HEK293 (cell line): ENCODE measurements around the gene RASEF.

Experiments
- ZNF239 ChIP-seq: fragments of 450-650 bp; formaldehyde crosslinking; IDR thresholded peaks from 2 replicates; pipeline ENCODE4 v1.5.1; 2016; ENCODE audit warnings: missing biosample characterization, missing genetic modification characterization
- ZNF274 ChIP-seq, 2 experiments: fragments of 200-500 bp in 1 of 2; fragments of 450-650 bp in 1 of 2; sonication (Bioruptor generic) in 1 of 2; formaldehyde crosslinking in 1 of 2; IDR thresholded peaks; 2 replicates each; pipeline versions ENCODE4 v1.5.1 to v1.6.1; 2014 to 2016; ENCODE audit warnings: borderline replicate concordance in 1 of 2, inconsistent platforms in 1 of 2, low read length in 1 of 2, missing biosample characterization in 1 of 2, missing genetic modification characterization in 1 of 2
- ZNF473 ChIP-seq: fragments of 450-650 bp; formaldehyde crosslinking; IDR thresholded peaks from 2 replicates; pipeline ENCODE4 v1.5.1; 2017; ENCODE audit warnings: missing biosample characterization, missing genetic modification characterization
- ZNF639 ChIP-seq: fragments of 450-650 bp; formaldehyde crosslinking; IDR thresholded peaks from 2 replicates; pipeline ENCODE4 v1.5.1; 2016; ENCODE audit warnings: missing biosample characterization, missing genetic modification characterization
- ZNF692 ChIP-seq: fragments of 450-650 bp; formaldehyde crosslinking; IDR thresholded peaks from 2 replicates; pipeline ENCODE4 v1.5.1; 2016; ENCODE audit warnings: missing biosample characterization, missing genetic modification characterization
- ZSCAN5A ChIP-seq: fragments of 450-650 bp; formaldehyde crosslinking; IDR thresholded peaks from 2 replicates; pipeline ENCODE4 v1.5.1; 2016; ENCODE audit warnings: missing biosample characterization, missing genetic modification characterization
- TF ChIP-seq, protein P1 (sequence below): fragments of 450-650 bp; formaldehyde crosslinking; IDR thresholded peaks from 2 replicates; pipeline ENCODE4 v1.5.1; 2016; ENCODE audit warnings: missing biosample characterization, missing genetic modification characterization

GRCh38 chr9:82991671-82992070 lies 71.3 kb downstream of the RASEF start:
- TF ChIP-seq ZNF239 (tag by site-specific recombination) (no peak), ZNF274 (IDR thresholded peaks at IDR 0.05; ENCODE audit: low read length) (no peak), ZNF274 (tag by site-specific recombination; IDR thresholded peaks at IDR 0.05; ENCODE audit: borderline replicate concordance) (no peak), ZNF692 (tag by site-specific recombination) (no peak), ZSCAN5A (tag by site-specific recombination) (no peak), ZNF473 (tag by site-specific recombination) (no peak), ZNF639 (tag by site-specific recombination) (no peak)
- TF ChIP-seq, protein P1, sequence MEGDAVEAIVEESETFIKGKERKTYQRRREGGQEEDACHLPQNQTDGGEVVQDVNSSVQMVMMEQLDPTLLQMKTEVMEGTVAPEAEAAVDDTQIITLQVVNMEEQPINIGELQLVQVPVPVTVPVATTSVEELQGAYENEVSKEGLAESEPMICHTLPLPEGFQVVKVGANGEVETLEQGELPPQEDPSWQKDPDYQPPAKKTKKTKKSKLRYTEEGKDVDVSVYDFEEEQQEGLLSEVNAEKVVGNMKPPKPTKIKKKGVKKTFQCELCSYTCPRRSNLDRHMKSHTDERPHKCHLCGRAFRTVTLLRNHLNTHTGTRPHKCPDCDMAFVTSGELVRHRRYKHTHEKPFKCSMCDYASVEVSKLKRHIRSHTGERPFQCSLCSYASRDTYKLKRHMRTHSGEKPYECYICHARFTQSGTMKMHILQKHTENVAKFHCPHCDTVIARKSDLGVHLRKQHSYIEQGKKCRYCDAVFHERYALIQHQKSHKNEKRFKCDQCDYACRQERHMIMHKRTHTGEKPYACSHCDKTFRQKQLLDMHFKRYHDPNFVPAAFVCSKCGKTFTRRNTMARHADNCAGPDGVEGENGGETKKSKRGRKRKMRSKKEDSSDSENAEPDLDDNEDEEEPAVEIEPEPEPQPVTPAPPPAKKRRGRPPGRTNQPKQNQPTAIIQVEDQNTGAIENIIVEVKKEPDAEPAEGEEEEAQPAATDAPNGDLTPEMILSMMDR (tag by site-specific recombination): no peak
